G401.6 (cell line): ENCODE measurements around the gene SPARC.
"Not testable (repeated sequence)": the region's sequence is repeated elsewhere in the genome, so short reads cannot be mapped to it uniquely, and the experiment has no call there.

Experiments
- FAIRE-seq: peaks from 2 replicates; lab custom pipeline; 2012; peaks lifted over from hg19 to GRCh38; lab: Jason Lieb, UNC

The SPARC gene

DNA sequence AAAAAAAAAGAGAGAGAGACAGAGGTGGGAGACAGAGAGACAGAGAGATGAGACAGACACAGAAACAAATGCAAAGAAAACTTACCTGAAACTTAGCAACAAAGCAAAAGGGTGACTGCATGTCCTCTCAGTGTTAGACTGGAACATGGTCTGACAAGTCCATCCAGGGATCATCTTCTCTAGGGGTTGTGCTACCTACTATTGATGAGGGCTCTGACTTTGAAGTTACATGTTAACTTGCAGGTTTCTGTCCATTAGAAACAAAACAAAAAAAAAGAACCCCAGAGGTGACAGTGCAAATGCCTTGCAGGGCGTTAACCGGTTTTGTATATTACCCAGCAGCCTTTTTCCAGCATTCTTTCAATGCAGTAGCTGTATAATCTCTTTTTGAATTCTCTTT lies 13.6 kb upstream of the SPARC start:
- no peak for FAIRE-seq

DNA sequence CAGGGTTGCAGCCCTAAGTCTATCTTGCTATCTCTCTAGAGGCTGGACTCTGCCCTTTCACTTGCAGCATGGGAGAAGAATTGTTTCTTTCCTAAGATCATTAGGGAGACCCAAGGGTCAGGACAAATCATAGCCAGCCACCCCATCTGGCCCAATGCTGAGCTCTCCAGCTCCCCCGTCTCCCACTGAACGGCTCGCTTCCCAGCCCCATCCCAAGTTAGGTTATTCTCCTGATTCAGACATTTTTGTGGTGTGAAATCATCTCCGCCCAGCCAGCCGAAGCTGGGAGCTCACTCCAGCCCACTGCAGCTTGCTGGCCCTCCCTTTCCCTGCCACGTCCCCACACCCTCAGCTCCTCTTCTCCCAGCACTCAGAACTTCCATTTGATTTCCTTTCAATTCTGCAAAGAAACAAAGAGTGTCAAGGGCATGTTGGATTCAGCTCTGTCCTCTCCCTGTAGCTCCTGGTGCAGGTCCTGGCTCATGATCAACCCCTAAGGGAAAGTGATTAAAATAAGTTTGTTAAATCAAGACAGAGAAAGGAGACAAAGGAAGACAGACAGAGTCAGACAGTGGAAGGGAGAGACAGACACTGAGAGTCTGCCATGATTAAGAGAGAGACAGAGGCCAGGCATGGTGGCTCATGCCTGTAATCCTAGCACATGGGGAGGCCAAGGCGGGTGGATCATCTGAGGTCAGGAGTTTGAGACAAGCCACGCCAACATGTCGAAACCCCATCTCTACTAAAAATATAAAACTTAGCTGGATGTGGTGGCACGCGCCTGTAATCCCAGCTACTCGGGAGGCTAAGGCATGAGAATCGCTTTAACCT lies 12.6 kb upstream of the SPARC start:
- peak; percentile 90 for FAIRE-seq

DNA sequence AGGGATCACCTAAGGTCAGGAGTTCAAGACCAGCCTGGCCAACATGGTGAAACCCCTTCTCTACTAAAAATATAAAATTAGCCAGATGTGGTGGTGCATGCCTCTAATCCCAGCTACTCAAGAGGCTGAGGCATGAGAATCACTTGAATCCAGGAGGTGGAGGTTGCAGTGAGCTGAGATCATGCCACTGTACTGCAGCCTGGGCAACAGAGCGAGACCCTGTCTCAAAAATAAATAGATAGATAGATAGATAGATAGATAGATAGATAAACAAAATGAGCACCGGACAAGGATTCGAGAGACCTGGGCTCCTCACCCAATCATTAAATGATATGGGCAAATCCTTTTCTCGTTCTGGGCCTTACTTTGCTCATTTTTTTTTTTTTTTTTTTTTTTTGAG lies 11.4 kb upstream of the SPARC start:
- FAIRE-seq, result not testable (repeated sequence)

DNA sequence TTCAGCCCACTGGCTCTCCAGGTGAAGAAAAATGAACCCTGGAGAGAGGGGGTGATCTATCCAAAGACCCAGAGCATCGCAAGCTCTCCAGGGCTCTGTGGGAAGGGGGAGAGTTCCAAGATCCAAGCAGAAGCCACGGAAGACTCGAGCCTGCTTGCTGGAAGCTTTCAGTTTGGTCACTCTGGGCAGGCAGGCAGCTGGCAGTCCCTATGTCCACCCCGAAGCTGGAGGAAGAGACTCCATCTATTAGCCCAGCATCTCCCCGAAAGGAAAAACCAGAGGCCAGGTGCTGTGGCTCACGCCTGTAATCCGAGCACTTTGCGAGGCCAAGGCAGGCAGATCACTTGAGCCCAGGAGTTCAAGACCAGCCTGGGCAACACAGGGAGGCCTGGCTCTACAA lies 10.7 kb upstream of the SPARC start:
- FAIRE-seq, result no peak

DNA sequence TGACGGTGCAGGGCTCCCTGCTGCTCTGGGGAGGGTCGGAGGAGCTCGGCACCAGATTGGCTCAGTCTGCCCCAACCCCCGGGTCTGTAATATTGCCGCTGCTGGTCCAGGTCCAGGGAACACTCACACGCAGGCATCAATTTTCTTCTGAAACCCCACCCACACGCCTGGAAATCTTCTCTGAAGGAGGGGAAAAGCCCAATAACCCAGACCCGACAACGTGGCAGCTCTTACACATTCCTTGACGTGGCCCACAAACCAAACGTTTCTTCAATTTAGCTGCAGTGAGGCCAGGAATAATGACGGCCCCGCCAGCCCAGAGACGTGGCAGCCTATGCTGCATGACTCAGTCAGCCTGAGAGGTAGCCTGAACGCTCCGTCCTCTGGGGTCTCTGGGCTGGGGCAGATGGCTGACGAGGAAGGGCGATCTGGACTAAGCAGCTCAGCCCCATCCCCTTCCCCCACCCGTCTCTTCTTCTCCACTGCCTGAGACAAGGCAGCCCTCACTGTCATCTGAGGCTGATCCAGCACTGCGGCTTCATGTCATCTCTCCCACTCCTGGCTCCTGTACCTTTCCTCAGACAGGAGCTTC lies 9.9 kb upstream of the SPARC start:
- FAIRE-seq, result peak; percentile 96

DNA sequence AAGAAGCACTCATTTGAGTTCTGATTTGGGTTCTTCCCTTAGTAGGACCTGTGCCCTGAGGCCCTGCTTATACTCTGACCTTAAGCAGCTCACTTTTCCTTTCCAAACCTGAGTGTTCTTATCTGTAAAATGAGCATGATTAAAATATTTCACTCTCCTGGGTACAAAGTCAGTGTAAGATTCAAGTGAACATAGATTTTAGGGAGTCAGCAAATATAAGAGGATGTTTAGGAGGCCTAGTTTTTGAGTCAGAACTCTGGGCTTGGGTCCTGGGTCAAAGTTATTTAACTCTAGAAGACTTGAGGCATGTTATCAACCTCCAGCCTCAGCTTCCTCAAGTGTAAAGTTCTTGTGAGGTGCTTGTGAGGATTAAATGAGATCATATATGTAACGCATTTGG lies 8.7 kb upstream of the SPARC start:
- no peak for FAIRE-seq

DNA sequence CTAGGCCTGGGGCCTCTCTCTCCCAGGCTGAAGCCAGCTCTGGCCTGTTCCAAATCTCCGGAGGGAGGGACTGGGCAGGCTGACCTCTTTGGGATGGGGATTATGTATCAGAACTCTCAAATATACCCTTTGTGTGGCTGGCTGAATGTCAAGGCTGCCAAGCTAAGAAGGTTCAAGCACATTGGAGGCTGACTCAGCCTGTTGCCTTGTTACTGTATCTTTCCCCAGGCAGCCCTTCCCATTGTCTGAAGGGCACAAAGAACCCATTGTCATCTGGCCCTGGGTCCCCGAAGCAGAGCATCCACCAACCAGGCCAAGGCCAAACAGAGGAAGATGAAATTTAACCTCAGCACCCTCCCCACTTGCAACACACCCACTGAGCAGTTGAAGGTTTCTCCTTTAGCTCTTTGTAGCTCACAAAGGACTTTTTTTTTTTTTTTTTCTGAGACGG lies 7.3 kb upstream of the SPARC start:
- no peak for FAIRE-seq

DNA sequence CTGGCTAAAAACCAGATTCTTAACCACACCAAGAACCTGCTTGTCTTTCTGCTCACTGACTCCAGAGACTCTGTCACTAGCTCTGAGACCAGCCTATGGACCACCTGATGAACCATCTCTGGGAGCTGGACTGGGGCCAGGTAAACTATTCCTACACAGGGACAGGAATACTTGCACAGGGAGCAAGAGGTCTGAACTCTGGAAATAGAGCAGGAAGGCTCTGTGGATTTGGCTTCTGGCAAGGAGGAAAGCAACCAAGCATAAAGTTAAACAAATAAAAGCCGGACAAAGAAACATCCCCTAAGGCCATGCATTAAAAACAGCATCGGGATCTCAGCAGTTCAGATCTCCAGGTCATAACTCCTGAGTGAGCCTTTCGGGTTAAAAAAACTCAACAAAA lies 5.6 kb upstream of the SPARC start:
- no peak for FAIRE-seq

DNA sequence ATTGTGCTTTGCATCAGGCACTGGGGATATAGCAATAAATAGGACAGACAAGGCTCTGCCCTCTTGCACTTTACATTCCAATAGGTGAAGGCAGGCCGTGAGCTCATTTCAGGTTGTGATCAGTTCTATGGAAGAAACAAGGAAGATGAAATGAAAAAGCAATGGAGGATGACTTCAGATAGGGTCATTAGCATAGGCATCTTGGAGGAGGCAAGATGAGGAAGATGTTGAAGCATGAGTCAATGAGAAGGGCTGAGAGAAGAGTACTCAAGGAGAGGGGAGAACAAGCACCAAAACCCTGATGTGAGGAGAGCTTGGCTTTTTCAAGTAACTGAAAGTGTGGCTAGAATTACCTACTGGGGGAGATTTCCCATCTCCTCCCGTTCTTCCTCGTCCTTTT lies 5.0 kb upstream of the SPARC start:
- FAIRE-seq, result no peak

DNA sequence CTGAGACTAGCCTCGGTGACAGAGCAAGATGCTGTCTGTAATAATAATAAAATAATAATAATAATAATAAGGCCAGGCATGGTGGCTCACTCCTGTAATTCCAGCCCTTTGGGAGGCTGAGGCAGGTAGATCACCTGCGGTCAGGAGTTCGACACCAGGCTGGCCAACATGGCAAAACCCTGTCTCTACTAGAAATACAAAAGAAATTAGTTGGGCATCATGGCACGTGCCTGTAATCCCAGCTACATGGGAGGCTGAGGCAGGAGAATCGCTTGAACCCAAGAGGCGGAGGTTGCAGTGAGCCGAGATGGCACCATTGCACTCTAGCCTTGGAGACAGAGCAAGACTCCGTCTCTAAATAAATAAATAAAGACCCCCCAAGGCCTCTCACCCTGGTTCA lies 2.9 kb upstream of the SPARC start:
- not testable (repeated sequence) for FAIRE-seq

DNA sequence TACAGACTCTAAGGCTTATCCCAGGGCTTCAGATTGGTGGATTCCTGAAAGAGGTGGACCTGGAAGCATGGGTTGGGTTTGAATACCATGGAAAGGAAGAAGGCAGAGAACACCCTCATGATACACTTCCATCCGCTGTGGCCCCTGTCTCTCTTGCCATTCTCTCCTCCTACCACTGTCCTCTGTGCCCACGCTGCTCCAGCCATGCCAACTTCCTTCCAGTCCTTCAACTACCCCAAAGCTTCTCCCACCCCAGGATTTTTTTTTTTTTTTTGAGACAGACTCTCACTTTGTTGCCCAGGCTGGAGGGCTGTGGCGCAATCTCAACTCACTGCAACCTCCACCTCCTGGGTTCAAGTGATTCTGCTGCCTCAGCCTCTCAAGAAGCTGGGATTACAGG lies 1.7 kb upstream of the SPARC start:
- FAIRE-seq, result no peak

DNA sequence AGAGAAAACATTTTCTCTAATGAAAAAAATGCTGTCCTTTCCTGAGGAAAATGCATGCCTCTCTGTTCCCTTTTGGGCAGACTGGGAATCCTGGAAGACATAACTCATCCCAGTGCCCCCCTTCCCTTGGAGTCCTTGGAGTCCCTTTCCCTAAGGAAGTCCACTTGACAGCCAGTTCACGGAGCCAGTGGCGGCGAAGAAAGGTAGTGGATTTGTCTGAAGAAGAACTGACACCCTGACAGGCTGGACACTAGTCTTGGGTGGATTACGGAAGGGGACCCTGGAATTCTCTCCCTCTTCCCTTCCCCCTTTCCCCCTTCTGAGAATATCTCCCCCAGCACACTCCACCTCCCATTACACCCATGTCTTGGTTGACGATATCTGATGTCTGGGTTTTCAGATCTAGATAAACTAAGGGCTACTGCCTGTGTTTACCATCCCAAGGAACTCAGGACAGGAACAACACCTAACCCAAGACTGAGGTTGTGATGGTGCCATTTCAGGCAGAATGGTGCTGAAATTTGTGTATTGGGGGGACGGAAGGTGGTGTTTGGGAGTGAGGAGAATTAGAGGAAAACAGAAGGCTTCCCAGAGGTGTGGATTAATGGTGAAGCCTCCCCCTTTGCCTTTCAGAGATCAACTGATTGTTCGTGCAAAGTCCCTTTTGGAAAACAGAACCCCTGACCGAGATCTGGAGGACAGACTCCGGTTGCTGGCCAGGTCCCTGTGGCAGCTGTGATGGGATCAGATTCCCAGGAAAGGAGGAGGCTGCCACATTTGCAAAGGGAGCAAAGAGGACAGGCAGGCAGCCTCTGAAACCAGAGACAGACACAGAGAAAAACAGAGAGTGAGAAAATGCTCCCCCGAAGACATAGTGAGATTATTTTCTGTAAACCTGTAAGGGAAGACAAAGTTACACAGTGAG lies 704 bp downstream of the SPARC start:
- FAIRE-seq, result no peak

DNA sequence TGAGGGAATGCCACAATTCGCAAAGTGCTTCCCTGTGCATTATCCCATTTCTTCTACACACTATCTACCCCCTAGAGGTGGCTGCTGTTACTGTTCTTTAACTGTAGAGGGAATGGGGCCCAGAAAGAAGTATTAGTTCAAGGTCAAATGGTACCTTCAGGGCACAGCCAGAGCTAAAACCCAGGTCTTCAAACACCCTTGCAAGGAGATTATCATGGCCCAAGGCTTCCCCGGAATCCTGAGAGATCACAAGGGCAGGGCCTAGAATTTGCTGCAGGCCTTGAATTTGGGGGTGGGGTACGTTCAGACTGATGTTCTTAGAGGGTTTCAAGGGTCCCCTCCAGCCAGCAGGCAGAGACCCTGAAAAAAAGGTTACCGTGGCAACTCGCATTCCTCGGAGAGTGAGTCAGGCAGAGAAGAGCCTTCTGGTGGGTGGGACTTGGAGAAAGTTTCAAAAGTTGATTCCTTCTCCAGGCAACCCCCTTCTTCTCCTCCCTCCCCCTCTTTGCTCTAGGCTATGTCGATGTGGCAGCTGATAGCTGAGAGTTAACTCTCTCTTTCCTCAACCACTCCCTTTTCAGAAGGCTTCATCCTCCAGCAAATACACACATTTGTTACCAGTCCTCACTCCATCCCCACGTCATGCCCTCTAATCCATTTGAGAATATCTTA lies 1.9 kb downstream of the SPARC start:
- FAIRE-seq, result peak; percentile 93

DNA sequence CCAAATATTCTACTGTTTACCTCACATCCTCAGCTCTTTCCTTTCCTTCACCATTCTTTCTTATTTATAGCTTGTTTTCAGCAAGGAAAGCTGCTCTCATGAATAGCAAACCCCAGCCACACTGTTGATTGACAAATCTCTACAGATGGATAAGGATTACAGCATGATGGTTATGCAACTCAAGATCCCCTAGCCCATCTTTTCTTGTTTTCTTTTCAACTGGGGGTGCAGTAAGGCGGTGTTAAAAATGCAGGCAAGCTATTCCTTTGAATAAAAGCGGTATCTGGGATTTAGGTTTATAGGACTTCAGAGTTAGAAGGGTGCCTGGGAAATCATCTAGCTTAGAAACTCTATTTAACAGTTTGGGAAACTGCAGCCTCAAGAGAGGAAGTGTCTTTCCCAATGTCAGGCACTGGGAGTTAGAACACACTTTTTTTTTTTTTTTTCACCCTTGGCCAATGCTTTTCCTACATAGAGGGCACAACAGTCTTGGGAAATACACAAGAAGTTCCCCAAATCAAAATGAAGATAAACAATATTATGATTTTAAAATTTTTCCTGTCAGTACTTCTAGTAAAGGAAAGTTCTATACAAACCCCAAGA lies 2.6 kb downstream of the SPARC start:
- no peak for FAIRE-seq

DNA sequence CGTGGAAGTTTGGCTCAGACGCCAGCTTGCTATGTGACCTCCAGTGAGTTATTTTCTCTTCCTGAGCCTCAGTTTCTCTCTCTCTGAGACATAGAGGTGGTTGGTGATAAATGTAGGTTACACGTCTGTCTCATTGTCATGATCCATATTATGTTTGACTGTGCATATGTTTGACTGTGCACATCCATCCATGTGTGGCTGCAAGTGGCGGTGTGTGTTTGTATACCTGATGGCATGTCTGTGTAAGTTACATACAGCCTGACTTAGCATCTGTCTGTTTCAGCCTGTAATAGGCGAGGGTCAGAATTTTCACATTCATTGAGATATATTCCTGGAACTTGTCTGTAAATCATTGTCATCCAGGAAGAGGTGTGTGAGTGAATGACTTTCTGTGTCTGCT lies 3.3 kb downstream of the SPARC start:
- FAIRE-seq, result no peak

DNA sequence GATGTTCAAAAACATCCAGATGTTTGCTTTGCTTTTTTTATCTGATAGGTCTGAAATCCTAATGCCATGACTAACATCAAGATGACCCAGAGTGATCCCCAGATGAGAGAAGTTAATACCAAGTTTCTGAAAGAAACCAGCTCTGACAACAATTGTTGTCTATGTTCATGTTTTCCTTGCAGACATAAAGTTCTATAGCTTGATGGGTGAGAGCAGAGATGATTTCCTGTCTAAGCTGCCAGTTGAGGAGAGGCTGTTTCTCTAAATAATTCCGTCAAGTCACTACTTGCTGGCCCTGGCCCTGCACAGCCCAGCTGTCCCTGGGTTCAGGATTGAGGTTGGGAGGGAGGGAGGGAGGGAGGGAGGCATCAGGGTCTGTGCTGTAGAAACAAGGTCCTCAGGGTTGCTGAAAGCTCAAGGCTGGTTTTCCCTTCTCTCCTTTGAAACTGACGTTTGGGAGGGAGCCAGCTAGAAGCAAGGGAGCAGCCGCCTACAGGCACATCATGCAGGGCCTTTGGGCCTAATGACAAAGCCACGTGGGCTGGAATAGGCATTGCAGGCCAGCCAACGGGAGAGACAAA lies 3.9 kb downstream of the SPARC start:
- no peak for FAIRE-seq

DNA sequence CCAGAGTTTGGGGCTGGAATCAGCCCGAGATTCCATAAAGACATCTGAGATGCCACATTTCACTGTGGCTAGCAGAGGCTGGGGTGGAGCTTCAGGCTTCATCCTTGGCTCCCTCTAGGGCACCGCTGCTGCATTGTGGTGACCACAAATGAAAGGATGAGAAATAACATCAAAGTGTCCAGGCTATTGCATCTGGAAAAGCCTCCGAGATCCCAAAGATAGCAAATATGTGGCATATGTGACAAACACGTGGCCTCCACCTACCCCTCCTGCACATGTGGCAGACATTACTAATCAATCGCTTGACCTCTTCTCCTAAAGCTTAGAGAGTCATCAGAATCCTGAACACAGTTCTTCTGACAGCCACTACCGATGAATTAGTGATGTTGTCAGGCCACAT lies 4.5 kb downstream of the SPARC start:
- no peak for FAIRE-seq

DNA sequence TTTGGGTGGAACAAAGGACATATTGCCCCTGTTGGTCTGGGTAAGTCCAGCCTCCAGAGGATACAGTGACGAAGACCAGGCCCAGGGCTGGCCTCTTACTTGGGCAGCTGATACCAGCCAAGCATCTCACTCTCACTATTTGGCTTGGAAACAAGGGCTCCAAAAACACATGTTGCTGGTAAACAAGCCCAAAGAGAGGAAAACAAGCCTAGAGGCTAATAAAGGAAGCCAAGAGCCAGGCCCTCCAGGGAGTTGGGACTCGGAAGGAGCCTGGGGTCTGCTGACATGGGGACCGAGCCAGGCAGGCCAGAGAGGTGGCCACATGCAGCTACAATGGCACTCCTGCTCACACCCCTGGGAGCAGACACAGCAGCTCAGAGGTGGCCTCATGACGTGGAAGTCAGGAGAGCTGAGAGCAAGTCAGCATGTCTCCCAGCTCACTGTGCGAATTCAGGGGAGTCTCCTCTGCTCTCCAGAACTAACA lies 5.7 kb downstream of the SPARC start:
- FAIRE-seq, result no peak

DNA sequence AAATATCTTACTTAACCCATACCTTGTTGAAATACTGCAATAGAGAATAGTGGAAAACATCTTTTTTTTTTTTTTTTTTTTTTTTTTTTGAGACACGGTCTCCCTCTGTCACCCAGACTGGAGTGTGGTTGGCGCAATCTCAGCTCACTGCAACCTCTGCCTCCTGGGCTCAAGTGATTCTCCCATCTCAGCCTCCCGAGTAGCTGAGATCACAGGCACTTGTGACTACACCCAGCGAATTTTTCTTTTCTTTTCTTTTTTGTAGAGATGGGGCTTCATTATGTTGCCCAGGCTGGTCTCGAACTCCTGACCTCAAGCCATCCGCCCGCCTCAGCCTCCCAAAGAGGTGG lies 6.6 kb downstream of the SPARC start:
- FAIRE-seq, result not testable (repeated sequence)

DNA sequence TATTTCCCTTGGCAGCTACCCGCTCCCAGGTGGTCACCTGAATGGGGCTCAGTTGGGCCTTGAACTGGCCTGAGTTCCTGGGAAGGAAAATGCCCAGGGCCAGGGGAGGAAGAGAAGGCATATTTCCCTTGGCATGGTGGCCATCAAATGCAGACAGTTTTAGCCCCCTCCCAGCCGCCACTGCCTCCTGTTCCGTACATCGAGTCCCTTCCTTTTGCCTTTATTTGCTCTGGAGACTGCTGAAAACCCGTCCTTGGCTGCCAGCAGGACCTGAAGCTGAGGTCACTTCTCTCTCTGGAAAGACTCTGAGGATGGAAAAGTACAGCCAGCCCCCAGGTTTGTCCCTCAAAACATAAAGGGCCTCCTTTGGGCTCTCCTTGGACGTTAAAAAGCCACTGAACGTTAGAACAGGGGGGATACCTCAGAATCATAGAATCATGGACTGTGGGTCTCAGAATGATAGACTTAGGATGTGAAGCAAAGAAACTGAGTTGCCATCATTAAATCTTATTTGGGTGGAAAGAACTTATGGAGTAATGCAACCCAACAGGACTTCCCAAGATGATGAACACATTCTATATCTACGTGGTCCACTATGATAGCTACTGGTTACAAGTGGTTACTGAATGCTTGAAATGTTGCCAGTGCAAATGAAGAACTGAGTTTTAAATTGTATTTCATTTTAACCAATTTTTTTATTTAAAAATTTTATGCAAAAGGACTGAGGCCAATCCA lies 7.1 kb downstream of the SPARC start:
- no peak for FAIRE-seq

DNA sequence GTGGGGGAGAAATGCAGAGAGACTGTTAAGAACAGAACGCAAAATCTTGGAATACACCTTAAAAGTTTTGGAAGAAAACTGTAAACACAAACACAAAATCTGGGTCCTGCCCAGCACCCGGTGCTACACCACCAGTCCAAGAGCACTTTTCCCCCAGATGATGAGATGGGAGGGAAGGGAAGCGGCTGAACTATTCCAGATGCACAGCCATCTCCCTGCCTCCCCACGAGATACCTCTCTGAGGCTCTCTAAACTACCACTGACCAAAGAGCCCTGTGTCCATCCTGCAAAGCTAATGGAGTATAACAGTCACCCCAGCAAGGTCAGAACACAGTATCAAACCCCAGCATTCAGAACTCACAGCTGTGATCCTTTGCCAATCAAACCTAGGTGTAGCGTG lies 8.0 kb downstream of the SPARC start:
- no peak for FAIRE-seq
